Measurements from ENCODE around the gene HOXB7.

Gene HOXB7

GRCh38 chr17:48622857-48623256 is 12.0 kb upstream of the HOXB7 start:
- no peak for DNase-seq

GRCh38 chr17:48621410-48622392 is 10.9 kb upstream of the HOXB7 start:
- no peak for DNase-seq

- no peak for DNase-seq
These were observed 9.8 kb upstream of the HOXB7 start for GRCh38 chr17:48620461-48621139.

GRCh38 chr17:48619826-48620449 is 9.1 kb upstream of the HOXB7 start:
- DNase-seq = no peak

GRCh38 chr17:48618256-48618896 is 7.6 kb upstream of the HOXB7 start:
- DNase-seq = peak; percentile 82

- DNase-seq = no peak
These were observed 6.8 kb upstream of the HOXB7 start for GRCh38 chr17:48617471-48618255.

GRCh38 chr17:48616717-48617470 is 6.1 kb upstream of the HOXB7 start:
- no peak for DNase-seq

- no peak for DNase-seq
These were observed 5.3 kb upstream of the HOXB7 start for GRCh38 chr17:48615963-48616716.

GRCh38 chr17:48615047-48615962 is 4.5 kb upstream of the HOXB7 start, which contains the start of gene HOXB8:
HOXB8 (minus strand) TSS chr17:48615292; CDS start chr17:48614704, 588 bp downstream.
- no peak for DNase-seq

GRCh38 chr17:48613862-48614694 is 3.3 kb upstream of the HOXB7 start:
- no peak for DNase-seq

GRCh38 chr17:48612854-48613691 is 2.3 kb upstream of the HOXB7 start:
- no peak for DNase-seq

GRCh38 chr17:48612456-48612853 is 1.6 kb upstream of the HOXB7 start:
- DNase-seq = no peak

- DNase-seq = peak; percentile 80
These were observed 1.1 kb upstream of the HOXB7 start for GRCh38 chr17:48611681-48612455.

GRCh38 chr17:48611213-48611612 is 396 bp upstream of the HOXB7 start:
- no peak for DNase-seq

- no peak for DNase-seq
These were observed 997 bp downstream of the HOXB7 start for GRCh38 chr17:48609759-48610281.

GRCh38 chr17:48609033-48609432 is 1.8 kb downstream of the HOXB7 start:
- no peak for DNase-seq

GRCh38 chr17:48608494-48608834 is 2.4 kb downstream of the HOXB7 start:
- DNase-seq = no peak

Measured in NCI-H2107 (cell line).